HFFc6 (cell line): ENCODE data around the gene EXOC4. TPM values are rescaled to one million over a fixed set of nuclear protein-coding genes. Genes with fewer than 3 reads are reported as not detected.
"Not testable (repeated sequence)": the region's sequence is repeated elsewhere in the genome, so short reads cannot be mapped to it uniquely, and the experiment has no call there.

Source experiments
- DNase-seq: peaks from one replicate; pipeline ENCODE4 v3.0.0-alpha.2; 2018
- H3K27ac Mint-ChIP-seq: 2 replicates; pipeline ENCODE4 v1.8.0; 2020; ENCODE audit warnings: mild to moderate bottlenecking, mixed read lengths
- H3K27me3 Mint-ChIP-seq: 2 replicates; pipeline ENCODE4 v1.8.0; 2021; ENCODE audit warnings: mild to moderate bottlenecking, moderate library complexity, mixed read lengths; ENCODE audit not compliant: insufficient read depth
- H3K36me3 Mint-ChIP-seq: 2 replicates; pipeline ENCODE4 v1.8.0; 2021; ENCODE audit warnings: low read depth, mixed read lengths
- H3K4me1 Mint-ChIP-seq: 2 replicates; pipeline ENCODE4 v1.8.0; 2020; ENCODE audit warnings: low read depth, mixed read lengths
- H3K4me3 Mint-ChIP-seq: 2 replicates; pipeline ENCODE4 v1.8.0; 2020; ENCODE audit warnings: mild to moderate bottlenecking, moderate library complexity, mixed read lengths
- H3K9me3 Mint-ChIP-seq: 2 replicates; pipeline ENCODE4 v1.8.0; 2020; ENCODE audit warnings: mild to moderate bottlenecking, mixed read lengths
- total RNA-seq, 6 experiments: library from RNA; stranded (reverse); fragmentation: NEBNext Ultra II Directional; extraction: Animal tissue kit (Norgen Biotek cat#: 25700); gene quantifications; 2 replicates in 1 of 6; 3 replicates in 5 of 6; pipeline ENCODE4 v1.2.3, GENCODE V29; 2021
- TF ChIP-seq, protein P1 (sequence below): fragments of 200-600 bp; sonication (generic); IDR thresholded peaks from 2 replicates; pipeline ENCODE4 v1.5.0; 2021; ENCODE audit warnings: antibody characterized with exemption, mild to moderate bottlenecking

The EXOC4 gene
- total RNA-seq, 6 experiments from 2014 or later: 57.6 to 67.6 (median 61.4) TPM

DNA sequence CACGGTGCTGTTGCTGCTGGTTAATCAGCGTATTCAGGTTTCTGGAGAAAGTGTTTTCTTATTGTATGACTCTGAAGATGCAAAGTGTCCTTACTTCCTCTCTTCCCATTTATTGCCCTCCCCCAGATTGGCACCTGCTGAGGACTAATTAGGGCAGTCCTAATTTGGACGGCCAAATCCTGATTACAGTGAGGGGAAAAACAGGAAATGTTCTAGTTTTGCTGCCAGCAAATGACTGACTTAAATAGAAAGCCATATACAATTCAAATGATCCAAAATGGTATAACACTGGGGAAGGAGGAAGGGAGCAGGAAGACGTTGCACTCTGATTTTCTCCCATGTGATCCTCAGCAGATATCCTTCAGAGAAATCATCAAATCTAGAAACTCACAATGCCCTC, 651.9 kb downstream of the EXOC4 start:
- DNase-seq: no peak
- no peaks in the 10 kb centered on the region for H3K36me3 Mint-ChIP-seq
- H3K27ac Mint-ChIP-seq: no peak overlapping the region
- H3K4me1 Mint-ChIP-seq: no peaks in the 10 kb centered on the region
- H3K4me3 Mint-ChIP-seq: no peak overlapping the region
- no peaks in the 10 kb centered on the region for H3K9me3 Mint-ChIP-seq
- H3K27me3 Mint-ChIP-seq: peaks cover 1% of the 10 kb centered on the region
- TF ChIP-seq, protein P1, sequence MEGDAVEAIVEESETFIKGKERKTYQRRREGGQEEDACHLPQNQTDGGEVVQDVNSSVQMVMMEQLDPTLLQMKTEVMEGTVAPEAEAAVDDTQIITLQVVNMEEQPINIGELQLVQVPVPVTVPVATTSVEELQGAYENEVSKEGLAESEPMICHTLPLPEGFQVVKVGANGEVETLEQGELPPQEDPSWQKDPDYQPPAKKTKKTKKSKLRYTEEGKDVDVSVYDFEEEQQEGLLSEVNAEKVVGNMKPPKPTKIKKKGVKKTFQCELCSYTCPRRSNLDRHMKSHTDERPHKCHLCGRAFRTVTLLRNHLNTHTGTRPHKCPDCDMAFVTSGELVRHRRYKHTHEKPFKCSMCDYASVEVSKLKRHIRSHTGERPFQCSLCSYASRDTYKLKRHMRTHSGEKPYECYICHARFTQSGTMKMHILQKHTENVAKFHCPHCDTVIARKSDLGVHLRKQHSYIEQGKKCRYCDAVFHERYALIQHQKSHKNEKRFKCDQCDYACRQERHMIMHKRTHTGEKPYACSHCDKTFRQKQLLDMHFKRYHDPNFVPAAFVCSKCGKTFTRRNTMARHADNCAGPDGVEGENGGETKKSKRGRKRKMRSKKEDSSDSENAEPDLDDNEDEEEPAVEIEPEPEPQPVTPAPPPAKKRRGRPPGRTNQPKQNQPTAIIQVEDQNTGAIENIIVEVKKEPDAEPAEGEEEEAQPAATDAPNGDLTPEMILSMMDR: no peak

DNA sequence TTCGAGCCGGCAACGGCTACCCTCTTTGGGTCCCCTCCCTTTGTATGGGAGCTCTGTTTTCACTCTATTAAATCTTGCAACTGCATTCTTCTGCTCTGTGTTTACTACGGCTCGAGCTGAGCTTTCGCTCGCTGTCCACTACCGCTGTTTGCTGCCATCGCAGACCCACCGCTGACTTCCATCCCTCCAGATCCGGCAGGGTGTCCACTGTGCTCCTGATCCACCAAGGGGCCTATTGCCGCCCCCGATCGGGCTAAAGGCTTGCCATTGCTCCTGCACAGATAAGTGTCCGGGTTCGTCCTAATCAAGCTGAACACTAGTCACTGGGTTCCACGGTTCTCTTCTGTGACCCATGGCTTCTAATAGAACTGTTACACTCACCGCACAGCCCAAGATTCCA, 653.7 kb downstream of the EXOC4 start:
- not testable (repeated sequence) for H3K27ac Mint-ChIP-seq, H3K36me3 Mint-ChIP-seq, H3K9me3 Mint-ChIP-seq, H3K4me3 Mint-ChIP-seq, H3K27me3 Mint-ChIP-seq, H3K4me1 Mint-ChIP-seq, DNase-seq

DNA sequence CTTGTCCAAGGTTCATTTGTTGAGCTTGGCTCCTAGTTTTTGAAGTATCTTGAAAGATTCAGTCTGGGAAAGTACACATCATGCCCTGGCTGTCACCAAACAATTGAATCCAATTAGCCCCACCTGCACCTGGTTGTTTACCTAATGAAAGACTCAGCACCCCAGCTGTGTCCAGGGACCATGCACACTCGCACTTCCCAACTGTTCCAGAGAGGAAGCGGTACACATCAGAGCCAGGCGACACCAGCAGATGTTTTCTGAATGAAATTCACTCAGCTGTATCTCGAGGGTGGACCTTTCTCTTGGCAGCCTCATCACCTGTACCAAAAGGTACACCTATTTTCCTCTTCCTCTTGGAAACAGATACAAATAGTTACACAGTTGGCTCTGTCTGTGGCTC, 657.9 kb downstream of the EXOC4 start:
- H3K4me1 Mint-ChIP-seq: no peaks in the 10 kb centered on the region
- no peak for DNase-seq
- H3K9me3 Mint-ChIP-seq: no peaks in the 10 kb centered on the region
- H3K27ac Mint-ChIP-seq: no peak overlapping the region
- H3K4me3 Mint-ChIP-seq: no peak overlapping the region
- 0 out of 2 replicates have a peak, but pooled peaks cover 3% of the 10 kb centered on the region for H3K36me3 Mint-ChIP-seq
- TF ChIP-seq, protein P1: no peak
- H3K27me3 Mint-ChIP-seq: peaks cover under 1% of the 10 kb centered on the region

DNA sequence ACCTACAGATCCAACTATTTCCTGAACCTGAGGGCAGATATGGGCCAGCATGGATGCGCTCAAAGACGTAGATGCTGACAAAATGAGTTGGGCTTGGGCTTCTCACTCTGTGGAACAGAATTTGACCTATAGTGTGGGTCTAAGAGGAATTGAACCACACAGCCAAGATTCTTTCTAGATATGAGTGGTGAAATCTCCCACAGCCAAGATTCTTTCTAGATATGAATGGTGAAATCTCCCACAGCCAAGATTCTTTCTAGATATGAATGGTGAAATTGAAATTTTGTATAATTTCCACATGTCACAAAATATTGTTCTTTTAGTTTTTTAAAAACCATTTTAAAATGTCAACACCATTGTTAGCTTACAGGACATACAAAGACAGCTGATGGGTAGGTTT, 658.8 kb downstream of the EXOC4 start:
- H3K27me3 Mint-ChIP-seq: no peaks in the 10 kb centered on the region; the same call in 1 of the 2 replicates
- no peak overlapping the region for H3K4me3 Mint-ChIP-seq
- H3K27ac Mint-ChIP-seq: no peak overlapping the region
- no peaks in the 10 kb centered on the region for H3K9me3 Mint-ChIP-seq
- H3K36me3 Mint-ChIP-seq: 0 out of 2 replicates have a peak, but pooled peaks cover 3% of the 10 kb centered on the region
- TF ChIP-seq, protein P1: no peak
- no peak for DNase-seq
- H3K4me1 Mint-ChIP-seq: no peaks in the 10 kb centered on the region

DNA sequence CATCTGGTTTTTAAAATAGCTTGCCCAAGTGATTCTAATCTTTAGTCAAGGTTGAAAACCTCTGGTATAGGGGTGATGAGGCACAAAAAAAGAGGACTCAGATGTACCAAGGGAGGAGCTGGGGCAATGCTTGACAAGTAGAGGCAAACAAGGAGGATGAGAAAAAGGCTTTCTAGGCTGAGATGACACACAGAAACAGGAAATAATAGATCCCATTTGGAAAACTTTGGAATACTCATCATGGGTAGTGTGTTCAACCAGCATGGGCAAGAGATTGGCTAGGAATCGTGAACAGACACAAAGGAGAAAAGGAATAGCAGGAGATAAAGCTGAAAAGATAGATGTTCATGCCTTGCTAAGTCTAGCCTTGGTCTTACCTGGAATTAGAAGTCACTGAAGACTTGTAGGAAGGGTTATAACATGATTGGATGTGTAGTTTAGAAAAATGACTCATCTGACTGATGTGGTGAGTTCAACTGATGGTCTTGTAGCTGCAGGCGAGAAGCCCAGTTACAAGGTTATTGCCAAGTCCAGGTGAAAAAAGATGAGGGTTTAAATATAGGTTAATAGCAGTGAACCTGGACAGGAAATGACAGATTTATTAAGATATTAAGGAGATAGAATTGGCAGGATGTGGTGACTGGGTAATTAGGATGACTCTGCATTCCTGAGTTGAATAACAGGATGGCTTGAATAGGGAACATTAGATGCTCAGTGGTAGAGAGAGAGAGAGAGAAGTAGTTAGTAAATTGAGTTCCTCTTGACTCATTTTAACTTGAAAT, 660.2 kb downstream of the EXOC4 start:
- Mint-ChIP-seq H3K4me3 (no peak overlapping the region), H3K27me3 (no peaks in the 10 kb centered on the region; the same call in 1 of the 2 replicates), H3K9me3 (no peaks in the 10 kb centered on the region), H3K36me3 (peaks cover 3% of the 10 kb centered on the region; the same call in 1 of the 2 replicates), H3K4me1 (no peaks in the 10 kb centered on the region), H3K27ac (no peak overlapping the region)
- TF ChIP-seq, protein P1: no peak
- DNase-seq: peak; percentile 75

DNA sequence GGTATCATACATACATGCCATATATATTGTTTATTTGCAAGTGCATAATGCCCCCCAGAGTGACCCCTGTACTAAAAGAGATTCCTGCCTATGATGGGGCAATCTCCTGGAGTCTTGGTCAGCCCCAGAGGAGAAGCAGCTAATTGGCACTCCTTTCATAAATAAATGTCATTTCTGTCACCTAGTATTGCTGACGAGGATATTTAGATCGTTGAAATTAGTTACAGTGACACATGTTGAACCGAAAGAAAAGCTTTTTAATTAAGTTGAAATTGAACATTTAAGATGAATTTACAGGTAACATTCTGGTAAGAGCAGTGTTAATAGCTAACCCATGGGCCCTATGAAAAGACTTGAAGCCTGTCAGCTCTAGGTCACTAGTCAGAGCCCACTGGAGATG, 663.7 kb downstream of the EXOC4 start:
- H3K9me3 Mint-ChIP-seq: peaks cover 8% of the 10 kb centered on the region
- no peak overlapping the region for H3K27ac Mint-ChIP-seq
- H3K4me3 Mint-ChIP-seq: no peak overlapping the region
- peaks cover 34% of the 10 kb centered on the region for H3K36me3 Mint-ChIP-seq
- no peak for DNase-seq
- no peaks in the 10 kb centered on the region for H3K27me3 Mint-ChIP-seq
- peaks cover 16% of the 10 kb centered on the region for H3K4me1 Mint-ChIP-seq
- TF ChIP-seq, protein P1: no peak
